ENCODE data around the gene PPP4R3A.
"Not testable (repeated sequence)": the region's sequence is repeated elsewhere in the genome, so short reads cannot be mapped to it uniquely, and the experiment has no call there.

PPP4R3A gene

DNA sequence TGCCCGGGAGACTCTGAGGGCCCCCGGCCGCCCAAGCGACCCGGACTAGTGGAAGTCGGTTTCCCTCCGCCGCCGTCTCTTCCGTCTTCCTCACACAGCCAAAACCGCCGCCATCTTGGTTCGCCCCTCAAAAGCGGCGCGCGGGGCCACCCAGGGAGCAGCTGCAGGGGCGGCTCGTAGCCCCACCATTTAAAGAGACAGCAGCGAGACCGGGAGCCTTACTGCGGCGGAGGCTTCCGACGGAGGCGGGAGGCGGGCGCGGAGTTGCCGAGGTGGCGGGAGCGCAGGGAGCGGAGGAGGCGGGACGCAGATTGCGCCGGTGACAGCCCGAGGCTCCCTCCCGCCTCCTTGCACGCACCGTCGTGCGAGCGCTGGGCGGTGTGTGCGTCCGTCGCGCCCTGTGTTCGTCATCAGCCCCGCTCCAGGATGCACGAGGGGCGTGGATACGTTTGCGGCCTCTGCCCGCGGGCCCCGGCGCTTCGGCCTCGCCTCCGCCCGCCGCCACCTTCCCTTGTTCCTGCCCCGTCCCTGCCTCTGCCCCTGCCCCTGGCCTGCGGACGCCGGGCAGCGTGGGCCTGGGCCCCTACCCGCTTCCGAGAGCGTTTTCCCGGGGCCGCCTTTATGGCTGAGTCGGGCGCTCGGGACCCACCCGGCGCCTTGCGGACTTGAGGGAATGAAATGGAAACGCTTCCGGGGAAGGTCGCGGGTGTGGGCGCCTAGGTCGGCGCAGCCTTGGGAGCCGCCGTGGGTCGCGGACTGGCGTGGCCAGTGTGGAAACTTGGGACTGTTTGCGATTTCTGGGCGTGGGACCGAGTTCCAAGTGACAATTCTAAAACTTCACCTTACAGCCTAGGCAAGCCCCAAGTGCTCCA is at the start of gene PPP4R3A:
Gene PPP4R3A (minus strand): TSS at position 140 of the 872 bp plus-strand sequence. CDS start 663 bp downstream, outside the sequence.
- DNase-seq (ENCODE audit: low read depth in 2 of 3, low spot score in 1 of 3), result peak; percentile 85 to 92 (median 92)

- DNase-seq (ENCODE audit: low read depth in 2 of 3, low spot score in 1 of 3), result no peak
Observed at GRCh38 chr14:91555531-91555930, 45.4 kb upstream of the PPP4R3A start.

GRCh38 chr14:91554535-91555332 is 44.6 kb upstream of the PPP4R3A start:
- no peak for DNase-seq (ENCODE audit: low read depth in 2 of 3, low spot score in 1 of 3)

DNA sequence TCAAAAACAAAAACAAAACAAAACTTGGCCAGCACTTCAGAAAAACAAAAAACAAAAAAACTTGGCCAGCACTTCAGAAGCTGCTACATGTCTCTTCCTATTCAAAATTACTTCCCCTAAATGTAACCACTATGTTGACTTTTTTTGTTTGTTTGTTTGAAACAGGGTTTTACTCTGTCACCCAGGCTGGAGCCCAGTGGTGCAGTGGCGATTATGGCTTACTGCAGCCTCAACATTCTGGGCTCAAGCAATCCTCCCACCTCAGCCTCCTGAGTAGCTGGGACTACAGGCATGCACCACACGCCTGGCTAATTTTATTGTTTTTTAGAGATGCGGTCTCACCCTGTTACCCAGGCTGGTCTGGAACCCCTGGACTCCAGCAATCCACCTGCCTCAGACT is 38.0 kb upstream of the PPP4R3A start:
- no peak for DNase-seq (ENCODE audit: low read depth in 2 of 3, low spot score in 1 of 3)

DNA sequence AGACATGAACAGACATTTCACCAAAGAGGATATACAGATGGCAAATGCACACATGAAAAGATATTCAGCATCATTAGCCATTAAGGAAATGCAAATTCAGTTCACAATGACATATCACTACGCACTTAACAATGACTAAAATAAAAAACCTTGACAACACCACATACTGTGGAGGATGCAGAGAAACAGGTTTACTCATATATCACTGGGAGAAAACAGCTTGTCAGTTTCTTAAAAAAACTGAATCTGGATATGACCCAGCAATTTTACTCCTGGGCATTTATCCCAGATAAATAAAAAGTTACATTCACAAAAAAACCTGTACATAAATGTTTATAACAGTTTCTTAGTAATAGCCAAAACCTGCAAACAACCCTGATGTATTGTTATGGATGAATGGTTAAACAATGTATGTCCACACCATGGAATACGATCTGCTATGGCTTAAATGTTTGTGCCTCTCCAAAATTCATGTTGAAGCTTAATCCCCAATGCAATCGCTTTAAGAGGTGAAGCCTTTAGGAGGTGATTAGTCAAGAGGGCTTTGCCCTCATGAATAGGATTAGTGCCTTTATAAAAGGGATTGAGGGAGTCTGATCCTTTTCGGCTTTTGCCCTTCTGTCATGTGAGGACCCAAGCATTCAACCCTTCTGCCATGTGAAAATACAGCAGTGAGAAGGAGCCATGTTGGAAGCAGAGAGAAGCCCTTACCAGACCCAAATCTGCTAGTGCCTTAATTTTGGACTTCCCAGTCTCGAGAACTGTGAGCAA is 36.0 kb upstream of the PPP4R3A start:
- DNase-seq (ENCODE audit: low read depth in 2 of 3, low spot score in 1 of 3), result no peak

- DNase-seq (ENCODE audit: low read depth in 2 of 3, low spot score in 1 of 3), result no peak
Observed at GRCh38 chr14:91545204-91545603, 35.1 kb upstream of the PPP4R3A start.

- DNase-seq (ENCODE audit: low read depth in 2 of 3, low spot score in 1 of 3), result no peak
Observed at GRCh38 chr14:91536327-91536726, 26.2 kb upstream of the PPP4R3A start.

DNA sequence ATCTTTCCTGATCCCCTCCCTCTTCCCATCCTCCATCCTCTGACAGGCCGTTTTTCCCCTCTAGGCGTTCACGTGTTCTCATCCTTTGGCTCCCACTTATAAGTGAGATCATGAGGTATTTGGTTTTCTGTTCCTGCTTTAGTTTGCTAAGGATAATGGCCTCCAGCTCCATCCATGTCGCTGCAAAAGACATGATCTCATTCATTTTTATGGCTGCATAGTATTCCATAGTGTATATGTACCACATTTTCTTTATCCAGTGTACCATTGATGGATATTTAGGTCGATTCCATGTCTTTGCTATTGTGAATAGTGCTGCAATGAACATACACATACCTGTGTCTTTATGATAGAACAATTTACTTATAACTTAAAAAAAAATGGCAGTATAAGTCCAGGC is 23.9 kb upstream of the PPP4R3A start:
- DNase-seq (ENCODE audit: low read depth in 2 of 3, low spot score in 1 of 3), result not testable (repeated sequence)

DNA sequence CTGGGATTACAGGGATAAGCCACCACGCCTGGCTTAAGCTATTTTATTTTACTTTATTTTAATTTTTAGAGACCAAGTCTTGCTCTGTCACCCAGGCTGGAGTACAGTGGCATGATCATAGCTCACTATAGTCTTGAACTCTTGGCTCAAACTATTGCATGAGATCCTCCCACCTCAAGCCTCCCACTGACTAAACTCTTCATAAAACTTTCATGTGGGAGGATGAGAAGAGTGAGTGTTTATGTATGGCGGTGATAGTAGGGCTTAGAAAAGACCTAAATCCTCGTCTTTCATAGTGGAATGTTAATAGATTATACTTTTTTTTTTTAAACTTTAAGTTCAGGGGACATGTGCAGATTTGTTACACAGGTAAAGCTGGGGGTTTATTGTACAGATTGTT is 23.5 kb upstream of the PPP4R3A start:
- DNase-seq (ENCODE audit: low read depth in 2 of 3, low spot score in 1 of 3), result no peak

DNA sequence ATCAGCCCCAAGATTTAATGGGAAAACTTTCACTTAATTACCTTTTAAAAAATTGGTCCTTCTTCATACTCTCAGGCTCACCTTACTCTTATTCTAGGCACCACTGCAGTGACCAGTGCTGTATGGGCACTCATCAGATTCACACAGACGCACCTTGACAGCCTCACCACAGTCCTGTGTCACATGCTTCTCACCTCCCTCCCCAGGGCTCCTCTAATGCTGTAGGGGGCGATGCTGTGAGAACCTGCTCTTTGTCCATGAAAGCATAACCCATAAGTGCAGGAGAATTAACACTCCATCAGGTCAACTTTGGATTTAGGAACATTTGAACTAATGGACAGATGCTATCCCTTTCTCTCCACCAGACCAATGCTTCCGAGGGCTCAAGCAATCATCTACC is 13.9 kb upstream of the PPP4R3A start:
- DNase-seq (ENCODE audit: low read depth in 2 of 3, low spot score in 1 of 3), result no peak

DNA sequence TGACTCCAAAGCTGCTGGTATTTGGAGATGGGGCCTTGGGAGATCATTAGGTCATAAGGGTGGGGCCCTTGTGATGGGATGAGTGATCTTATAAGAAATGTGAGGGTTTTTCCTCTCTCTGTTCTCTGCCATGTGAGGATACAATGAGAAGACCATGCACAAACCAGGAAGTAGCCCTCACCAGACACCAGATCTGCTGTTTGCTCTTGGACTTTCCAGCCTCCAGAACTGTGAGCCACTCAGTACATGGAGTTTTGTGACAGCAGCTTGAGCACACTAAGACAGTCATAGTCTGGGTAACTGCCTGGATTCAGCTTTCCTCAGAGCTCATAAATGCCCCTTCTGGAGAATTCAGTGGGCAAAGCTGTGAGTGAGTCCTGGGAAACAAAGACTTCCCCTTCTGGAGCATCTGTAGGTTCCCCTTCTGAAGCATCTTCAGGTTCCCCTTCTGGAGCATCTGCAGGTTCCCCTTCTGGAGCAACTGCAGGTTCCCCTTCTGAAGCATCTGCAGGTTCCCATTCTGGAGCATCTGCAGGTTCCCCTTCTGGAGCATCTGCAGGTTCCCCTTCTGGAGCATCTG is 11.0 kb upstream of the PPP4R3A start:
- DNase-seq (ENCODE audit: low read depth in 2 of 3, low spot score in 1 of 3), result no peak

GRCh38 chr14:91520138-91520537 is 10.0 kb upstream of the PPP4R3A start:
- no peak for DNase-seq (ENCODE audit: low read depth in 2 of 3, low spot score in 1 of 3)

DNA sequence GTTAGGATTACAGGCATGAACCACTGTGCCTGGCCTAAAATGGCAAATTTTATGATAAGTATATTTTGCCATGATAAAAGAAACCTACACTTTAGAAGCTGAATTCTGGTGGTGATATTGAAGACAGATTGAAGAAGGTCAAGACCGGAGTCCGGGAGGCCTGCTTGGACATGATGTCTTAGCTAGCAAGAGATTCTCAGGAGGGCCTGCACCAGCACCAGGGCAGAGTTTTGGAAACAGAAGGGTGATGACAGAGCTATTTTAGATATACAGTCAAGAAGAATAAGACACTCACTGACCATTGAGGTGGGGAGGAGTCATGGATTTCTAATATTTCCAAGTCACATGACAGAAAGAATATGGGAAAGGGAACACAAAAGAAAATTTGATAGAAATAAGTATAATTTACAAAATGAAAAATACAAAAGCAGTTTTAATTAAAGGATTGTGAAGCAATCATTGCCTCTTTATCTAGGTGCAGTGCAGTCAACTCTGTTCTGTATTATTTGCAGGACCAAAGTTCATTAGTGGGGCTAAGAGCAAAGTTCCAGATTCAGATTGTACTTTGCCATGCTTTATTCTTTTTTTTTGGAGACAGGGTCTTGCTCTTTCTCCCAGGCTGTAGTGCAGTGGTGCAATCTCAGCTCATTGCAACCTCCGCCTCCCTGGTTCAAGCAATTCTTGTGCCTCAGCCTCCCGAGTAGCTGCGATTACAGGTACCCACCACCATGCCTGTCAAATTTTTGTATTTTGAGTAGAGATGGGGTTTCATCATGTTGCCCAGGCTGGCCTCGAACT is 9.3 kb upstream of the PPP4R3A start:
- DNase-seq (ENCODE audit: low read depth in 2 of 3, low spot score in 1 of 3), result no peak

- no peak for DNase-seq (ENCODE audit: low read depth in 2 of 3, low spot score in 1 of 3)
Observed at GRCh38 chr14:91516663-91517388, 6.7 kb upstream of the PPP4R3A start.

DNA sequence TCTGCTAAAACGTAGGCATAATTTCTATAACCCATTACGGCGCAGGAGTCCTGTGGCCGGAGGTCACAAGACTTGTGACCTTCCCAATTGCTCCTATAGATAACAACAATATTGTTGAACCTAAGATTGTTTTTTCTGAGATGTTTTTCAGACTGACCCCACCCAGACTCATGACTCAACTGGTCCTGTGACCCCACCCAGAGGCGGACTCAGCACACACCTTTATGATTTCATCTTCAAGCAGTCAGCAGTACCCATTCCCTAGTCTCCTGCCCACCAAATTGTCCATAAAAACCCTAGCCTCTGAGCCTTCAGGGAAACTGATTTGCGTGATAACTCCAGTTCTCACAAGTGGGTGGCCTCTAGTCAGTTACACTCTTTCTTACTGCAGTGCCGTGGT is 5.9 kb upstream of the PPP4R3A start:
- no peak for DNase-seq (ENCODE audit: low read depth in 2 of 3, low spot score in 1 of 3)

DNA sequence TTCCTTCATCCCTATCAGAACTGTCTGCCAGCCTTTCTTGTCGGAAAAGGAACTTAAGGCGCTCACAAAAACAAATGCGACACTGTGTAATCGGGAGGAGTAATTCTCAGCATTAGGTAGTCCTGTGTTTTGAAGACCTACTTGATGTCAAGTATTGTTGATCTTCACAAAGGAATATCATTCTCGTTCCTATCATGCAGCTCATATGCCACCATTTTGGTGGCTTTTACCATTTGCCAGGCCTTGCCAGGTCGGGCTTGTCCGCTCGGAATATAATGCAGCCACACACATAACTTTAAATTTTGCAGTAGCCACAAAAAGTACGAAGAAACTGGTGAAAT is 903 bp upstream of the PPP4R3A start:
- no peak for DNase-seq (ENCODE audit: low read depth in 2 of 3, low spot score in 1 of 3)

GRCh38 chr14:91509878-91510170 is 286 bp downstream of the PPP4R3A start:
- DNase-seq (ENCODE audit: low read depth in 2 of 3, low spot score in 1 of 3), result no peak

DNA sequence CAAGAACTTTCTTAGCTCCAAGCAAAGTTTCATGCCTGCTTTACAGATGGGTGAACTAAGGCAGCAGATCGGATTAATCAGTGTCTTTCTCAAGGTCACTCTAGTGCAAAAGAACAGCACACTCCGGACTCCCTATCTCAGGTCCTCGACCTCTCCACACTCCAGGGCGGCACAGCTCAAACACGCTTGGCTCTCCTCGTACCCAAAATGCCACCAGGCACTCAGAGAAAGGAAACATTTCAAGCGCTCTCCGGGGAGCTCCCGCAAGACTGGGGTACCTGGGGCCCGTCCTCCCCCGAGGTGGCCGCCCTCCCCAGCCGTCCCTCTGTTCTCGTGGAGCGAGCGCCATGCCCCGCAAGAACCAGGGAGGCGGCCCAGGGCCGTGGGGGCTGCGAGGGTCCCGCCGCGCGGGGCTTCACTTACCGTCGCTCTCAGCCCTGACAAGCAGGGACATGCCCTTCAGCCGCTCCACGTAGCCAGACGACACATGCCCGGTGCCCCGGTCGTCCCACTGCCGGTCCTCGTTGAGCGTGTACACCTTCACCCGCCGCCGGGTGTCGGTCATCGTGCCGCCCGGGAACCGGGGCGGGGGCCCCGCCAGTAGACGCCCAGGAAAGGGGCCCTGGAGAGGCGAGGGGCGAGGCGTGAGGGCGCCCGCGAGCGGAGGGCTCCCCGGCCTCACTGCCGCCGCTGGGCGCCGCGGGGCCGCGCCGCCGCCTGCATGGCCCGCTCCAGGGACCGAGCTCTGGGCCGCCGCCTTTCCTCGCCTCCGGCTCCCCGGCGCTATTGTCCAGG is 830 bp downstream of the PPP4R3A start:
- peak in 2 of 3 donors; percentile 22 to 34 for DNase-seq (ENCODE audit: low read depth in 2 of 3, low spot score in 1 of 3)

DNA sequence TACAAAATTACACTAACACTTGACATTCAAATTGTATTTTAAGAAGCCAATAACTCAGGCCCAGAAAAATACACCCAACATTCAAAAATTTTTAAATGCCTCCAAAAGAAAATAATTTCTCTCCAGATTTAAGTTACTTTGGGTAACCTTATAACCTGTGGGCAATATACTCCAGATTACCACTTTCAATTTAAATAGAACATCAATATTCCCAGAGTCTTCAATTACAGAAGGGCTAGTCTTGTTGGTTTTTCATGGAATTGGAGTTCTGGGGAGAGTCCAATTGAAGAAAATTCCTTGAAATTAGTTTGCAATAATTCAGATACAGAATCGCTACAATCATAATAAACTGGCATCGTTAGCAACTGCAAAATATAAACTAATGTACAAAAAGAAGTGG is 2.0 kb downstream of the PPP4R3A start:
- DNase-seq (ENCODE audit: low read depth in 2 of 3, low spot score in 1 of 3), result no peak
